C4-2B (cell line): ENCODE data around the gene ANGPTL2.

Source experiments
- CTCF ChIP-seq: fragments of 450-650 bp; conservative IDR thresholded peaks from 2 replicates; pipeline ENCODE4 v1.5.1; 2017; ENCODE audit warnings: mild to moderate bottlenecking
- ZFX ChIP-seq: fragments of 450-650 bp; IDR thresholded peaks from 2 replicates; pipeline ENCODE4 v1.6.1; 2017

- TF ChIP-seq CTCF (no peak), ZFX (no peak)
Observed at GRCh38 chr9:127147251-127147650, 24.8 kb upstream of the ANGPTL2 start.
